Erythroblast (primary cell): ENCODE measurements around the gene ZC3H8.

ENCODE experiments used
- DNase-seq, 2 experiments: peaks; one replicate each; lab custom pipeline; 2025; lab: John Stamatoyannopoulos, UW
- GATA1 ChIP-seq: IDR thresholded peaks from 2 replicates; pipeline ENCODE4 v1.6.1; 2011; ENCODE audit warnings: low read depth, mild to moderate bottlenecking, control low read depth, low read length, moderate library complexity
- POLR2A ChIP-seq: IDR thresholded peaks from 2 replicates; pipeline ENCODE4 v1.6.1; 2011; ENCODE audit warnings: mild to moderate bottlenecking, low read length

The ZC3H8 gene

DNA sequence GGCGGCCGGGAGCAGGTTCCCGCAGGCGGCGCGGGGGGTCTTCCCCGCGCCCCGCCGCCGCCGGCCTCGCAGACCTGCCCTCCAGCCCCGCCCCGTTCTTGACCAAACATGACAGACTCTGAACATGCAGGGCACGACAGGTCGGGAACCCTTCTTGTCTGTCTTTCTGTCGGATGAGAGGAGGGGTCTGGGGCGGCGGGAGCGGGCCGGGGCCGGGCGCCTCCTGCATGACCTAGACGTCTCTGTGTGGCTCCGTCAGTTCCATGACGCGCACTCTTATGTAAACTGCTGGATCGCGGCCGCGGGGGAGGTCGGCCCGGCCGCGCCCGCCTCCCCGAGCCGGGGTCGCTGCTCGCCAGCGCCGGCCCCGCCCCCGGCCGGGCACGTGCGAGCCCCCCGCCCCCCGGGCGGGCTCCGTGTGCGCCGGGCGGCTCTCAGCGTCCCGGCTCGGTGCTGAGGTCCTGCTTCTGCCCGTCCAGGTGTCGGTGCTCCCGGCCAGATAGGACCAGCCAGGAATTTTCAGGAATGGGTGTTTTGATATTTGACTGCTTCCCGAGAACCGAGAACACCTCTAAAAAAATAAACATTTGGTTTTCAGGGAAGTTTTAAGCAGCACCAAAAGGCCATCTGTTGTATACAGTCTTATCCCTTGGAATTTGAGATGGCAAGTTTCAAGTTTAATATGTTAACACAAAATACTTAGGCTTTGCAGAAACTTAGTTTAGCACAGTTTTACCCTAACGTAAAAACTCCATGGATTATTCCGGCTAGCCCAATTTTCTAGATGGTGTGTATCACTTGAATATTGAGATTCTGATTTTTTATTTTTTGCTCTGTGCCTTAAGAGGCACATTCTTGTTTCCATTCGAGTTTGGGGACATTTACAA, 21.3 kb upstream of the ZC3H8 start:
- TF ChIP-seq POLR2A (no peak), GATA1 (no peak)
- peak; percentile 90 to 91 for DNase-seq

DNA sequence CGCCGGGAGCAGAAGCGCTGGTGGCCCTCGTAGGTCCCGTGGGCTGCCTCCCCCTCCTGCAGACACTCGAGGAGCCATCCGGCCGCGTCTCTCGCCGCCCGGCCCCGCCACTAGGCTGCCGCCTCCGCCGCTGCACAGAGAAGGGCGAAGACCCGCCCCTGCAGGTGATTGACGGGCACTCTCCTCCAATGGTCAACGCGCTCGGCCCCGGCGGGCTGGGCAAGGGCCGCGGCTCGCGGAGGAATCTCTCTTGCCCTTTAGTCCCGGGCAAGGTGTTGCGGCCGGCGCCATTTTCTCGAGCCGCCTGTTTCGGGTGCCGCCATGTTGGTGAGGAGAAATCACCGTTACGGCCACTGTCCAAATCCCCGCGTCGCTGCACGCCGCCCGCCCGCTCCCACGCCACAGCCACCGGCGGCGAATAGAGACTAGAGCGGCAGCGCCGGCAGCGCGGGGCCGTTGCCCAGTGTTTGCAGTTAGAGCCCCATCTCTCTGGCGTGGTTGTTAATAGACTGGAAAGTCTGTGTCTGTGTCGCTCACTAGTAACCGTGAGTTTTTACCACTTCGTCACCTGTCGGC, 20.6 kb upstream of the ZC3H8 start, which contains the start of gene ZC3H6:
TSS of gene ZC3H6 (plus strand) at position 287 of the 576 bp plus-strand sequence. CDS start 398 bp downstream, outside the sequence.
- TF ChIP-seq POLR2A: peak; percentile 99
- no peak for TF ChIP-seq GATA1
- peak; percentile 100 for DNase-seq

DNA sequence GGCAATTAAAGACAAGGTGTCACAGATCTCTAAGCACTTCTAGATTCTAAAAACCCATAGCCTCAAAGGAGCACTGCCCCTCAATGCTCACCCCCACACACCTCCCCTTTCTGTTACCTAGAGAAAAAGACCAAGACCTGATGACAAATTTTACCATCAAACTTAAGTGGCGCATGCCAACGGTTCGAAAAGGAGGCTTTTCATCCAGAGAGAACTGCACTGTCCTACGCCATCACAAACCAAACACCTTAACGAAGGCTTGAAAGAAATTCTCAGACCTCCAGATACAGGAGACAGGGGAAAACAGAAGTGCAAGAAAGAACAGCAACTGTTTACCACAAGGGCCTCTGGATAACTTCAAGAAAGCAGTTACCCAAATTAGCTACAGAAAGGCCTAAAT, 18.5 kb upstream of the ZC3H8 start:
- DNase-seq: peak; percentile 33 to 34
- no peak for TF ChIP-seq POLR2A
- no peak for TF ChIP-seq GATA1

DNA sequence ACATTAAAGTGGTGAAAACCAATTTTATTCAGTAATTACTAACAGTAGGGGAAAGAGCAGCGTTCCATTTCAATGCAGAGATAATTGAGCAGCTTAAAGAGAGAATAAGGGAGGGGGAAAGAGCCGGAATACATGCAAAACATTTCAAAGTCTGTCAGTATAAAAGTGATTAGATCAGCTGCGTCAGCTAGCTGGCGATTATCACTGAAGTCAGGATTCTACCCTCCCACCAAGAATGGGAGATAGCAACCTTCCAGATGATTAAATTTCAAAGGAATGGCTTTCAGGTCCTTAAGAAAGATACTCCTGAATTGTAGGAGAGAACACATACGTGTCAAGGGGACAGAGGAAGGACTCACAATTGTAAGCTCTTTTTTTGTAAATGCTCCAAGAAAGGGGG, 17.8 kb upstream of the ZC3H8 start:
- no peak for TF ChIP-seq GATA1
- TF ChIP-seq POLR2A: no peak

DNA sequence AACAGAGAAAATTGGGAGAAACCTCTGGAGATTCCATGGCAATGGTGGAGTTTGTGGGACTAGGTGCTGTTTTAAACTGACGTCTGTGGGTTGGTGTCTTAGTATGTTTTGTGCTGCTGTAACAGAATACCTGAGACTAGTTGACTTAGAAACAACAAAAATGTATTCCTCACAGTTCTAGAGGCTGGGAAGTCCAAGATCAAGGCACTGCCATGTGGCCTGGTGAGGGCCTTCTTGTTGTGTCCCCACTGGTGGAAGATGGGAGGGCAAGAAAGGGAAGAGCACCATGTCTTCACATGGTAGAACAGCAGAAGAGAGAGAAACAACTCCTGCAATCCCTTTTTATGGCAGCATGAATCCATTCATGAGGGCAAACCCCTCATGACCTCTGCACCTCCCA, 13.7 kb upstream of the ZC3H8 start:
- no peak for TF ChIP-seq POLR2A
- DNase-seq: no peak

More for the DNA sequence above, 17.8 kb upstream of the ZC3H8 start:
- peak; percentile 69 to 82 for DNase-seq

DNA sequence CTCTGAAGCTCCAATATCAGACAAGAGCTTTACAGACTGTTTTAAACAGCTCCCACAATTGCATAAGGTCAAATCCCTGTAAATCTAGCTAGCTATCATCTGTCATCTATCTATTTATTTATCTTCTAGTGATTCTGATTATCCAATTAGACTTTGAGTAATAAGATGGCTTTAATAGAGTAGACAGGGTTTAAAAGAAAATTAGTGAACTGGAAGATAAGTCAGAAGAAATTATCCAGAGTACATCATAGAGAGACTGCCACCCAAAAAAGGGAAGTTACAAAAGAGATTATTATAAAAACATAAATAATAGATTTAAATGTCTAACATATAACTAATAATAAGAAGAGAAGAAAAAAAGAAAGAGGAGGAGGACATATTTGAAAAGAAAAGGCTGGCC, 8.0 kb upstream of the ZC3H8 start:
- TF ChIP-seq GATA1: no peak
- no peak for TF ChIP-seq POLR2A
- DNase-seq: no peak

DNA sequence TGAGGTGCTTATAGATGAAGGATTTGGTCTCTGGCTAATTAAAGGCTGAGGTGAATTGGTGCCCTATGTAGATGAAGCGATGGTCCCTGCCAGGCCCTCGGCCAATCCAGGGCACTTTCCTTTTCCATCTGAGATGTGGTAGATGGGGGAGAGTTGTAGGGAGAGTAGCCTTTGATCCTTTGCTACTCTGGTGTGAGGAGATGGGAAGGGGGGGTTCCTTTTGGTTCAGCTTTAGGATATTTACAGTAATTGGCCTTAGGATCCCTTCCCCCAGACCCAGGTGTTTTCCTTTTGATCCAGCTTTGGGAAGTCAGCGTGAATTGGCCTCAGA, 5.4 kb upstream of the ZC3H8 start:
- DNase-seq: no peak
- TF ChIP-seq GATA1 (no peak), POLR2A (no peak)

DNA sequence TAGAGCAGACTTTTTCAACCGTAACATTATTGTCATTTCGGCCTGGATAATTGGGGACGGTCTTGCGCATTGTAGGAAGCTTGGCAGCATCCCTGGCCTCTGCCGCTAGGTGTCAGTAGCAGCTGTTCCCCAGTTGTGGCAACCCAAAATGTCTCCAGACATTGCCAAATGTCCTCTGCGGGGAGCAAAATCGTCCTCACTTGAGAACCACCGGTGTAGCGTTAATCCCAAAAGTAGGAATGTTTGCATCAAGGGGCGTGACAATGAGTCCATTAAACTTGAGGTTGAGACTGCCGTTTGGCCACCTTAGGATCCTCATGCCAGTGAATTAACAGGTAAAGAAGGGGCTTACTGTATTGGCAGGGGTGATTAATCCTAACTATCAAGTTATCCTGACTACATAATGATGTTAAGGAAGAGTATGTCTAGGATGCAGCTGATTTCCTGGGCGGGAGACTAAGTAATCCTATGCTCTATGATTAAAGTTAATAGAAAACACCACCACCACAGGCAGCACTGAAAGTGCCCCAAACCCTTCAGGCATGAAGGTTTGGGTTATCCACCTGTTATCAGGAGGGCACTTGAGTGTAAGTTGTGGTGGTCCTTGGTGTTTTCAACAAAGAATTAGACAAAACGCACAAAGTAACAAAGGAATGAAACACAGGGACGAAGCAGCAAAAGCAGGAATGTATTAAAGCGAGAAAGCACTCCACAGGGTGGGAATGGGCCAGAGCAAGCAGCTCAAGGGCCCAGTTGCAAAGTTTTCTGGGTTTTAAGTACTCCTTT, 4.9 kb upstream of the ZC3H8 start:
- peak; percentile 89 to 91 for DNase-seq
- no peak for TF ChIP-seq GATA1
- TF ChIP-seq POLR2A: no peak

DNA sequence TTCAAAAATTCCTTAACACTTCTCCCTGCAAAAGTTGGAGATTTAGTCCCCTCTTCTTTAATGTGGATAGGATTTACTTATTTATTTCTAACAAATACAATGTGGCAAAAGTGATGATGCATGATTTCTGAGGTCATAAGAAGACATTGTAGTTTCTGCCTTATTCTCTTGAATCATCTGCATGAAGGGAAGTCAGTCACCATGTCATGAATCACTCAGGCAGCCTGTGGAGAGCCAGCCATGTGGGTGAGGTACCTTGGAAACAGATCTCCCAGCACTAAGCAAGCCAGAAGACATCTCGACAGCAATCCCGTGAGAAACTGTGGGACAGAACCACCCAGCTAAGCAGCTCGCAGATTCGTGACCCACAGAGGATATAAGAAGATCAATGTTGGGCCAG, 2.7 kb upstream of the ZC3H8 start:
- no peak for TF ChIP-seq POLR2A
- no peak for TF ChIP-seq GATA1
- DNase-seq: no peak

DNA sequence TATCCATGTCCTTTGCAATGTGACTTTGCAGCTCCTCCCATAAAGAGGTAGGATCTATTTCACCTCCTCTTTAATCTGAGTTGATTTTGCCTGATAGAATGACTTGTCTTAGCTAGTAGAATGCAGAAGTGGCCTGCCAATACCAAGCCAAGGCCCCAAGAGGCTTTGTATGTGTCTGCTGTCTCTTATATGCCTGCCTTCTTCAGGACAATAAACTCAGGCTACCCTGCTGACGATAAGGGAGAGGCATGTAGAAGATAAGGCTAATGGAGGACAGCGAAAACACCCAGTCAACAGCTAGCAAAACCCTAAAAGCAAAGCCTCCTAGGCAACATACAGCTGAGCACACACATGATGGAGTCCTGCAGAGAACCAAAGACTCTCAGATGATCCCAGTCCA, 1.8 kb upstream of the ZC3H8 start:
- no peak for TF ChIP-seq GATA1
- no peak for TF ChIP-seq POLR2A
- peak; percentile 61 to 84 for DNase-seq

DNA sequence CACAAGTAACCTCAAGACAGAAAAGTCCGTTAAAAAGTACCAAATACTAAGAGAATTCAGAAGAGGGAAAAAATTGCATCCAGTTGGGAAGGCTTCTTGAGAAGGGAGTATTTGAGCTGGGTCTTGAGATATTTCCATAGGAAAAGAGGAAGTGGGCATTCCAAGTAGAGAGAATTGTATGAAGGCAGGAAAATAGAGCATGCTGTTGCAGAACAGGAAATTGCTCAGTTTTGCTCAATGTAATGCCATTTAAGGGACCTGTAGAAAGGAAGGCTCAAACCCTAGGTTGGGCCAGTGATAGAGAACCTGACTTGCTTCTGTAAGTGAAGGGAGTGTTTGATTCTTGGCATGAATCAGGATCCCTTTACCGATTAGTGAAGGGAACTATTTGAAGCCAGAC, 1.0 kb upstream of the ZC3H8 start:
- TF ChIP-seq POLR2A: no peak
- no peak for TF ChIP-seq GATA1
- peak in 1 of 2 experiments; percentile 17 for DNase-seq

DNA sequence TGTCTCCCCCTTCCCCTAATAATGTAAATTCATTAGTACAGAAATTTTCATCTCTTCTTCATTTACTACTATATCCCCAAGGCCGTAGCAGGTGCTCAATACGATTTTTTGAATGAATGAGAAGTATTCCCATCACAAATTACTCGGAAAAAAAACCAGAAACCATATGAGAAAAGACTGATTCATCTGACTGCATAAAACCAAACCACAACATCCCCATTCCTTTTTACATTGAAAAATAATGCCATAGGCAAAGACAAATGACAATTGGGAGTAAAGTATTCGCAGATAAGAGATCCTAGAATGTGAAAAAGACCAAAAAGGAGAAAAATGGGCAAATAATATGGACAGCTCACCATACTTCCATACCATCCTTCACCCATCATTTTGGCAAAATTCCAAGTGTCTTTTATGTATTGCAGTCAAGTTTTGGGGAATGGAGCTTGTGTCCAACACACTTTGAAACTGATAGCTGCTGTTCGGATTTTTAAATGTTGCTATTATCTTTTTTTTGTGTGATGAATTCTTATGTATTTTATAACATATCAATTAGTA, 1.5 kb downstream of the ZC3H8 start:
- peak in 1 of 2 experiments; percentile 22 for DNase-seq
- TF ChIP-seq POLR2A (no peak), GATA1 (no peak)

DNA sequence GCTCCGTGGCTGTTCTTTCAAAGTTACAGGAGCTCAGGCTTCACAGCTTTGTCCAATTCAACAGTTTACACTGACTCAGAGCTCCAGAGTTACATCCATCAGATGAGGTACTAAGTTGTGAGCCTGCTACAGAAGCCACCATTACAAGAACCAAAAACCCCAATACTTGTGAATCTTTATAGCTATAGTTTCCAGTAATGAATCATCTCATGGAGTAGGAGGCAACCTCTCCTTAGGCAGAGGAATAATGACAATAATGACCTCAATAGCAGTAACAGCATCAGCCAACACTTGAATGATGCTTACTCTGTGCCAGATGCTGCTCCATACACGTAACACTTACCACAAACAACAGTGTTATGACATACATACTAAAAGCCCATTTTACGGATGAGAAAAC, 3.6 kb downstream of the ZC3H8 start:
- DNase-seq: no peak
- no peak for TF ChIP-seq POLR2A
- TF ChIP-seq GATA1: no peak
